ENCODE measurements around the gene ZNF846.
"Not testable (repeated sequence)": the region's sequence is repeated elsewhere in the genome, so short reads cannot be mapped to it uniquely, and the experiment has no call there.

ZNF846 gene

GRCh38 chr19:9782338-9782737 is 13.8 kb upstream of the ZNF846 start:
- DNase-seq: no peak

- no peak for DNase-seq
Measured at GRCh38 chr19:9757544-9758501, 10.7 kb downstream of the ZNF846 start.

GRCh38 chr19:9752701-9753443 is 15.7 kb downstream of the ZNF846 start:
- DNase-seq: no peak

GRCh38 chr19:9751446-9751845 is 17.1 kb downstream of the ZNF846 start:
- no peak for DNase-seq

- DNase-seq: no peak
Measured at GRCh38 chr19:9741476-9742171, 26.9 kb downstream of the ZNF846 start.

GRCh38 chr19:9735986-9736385 is 32.6 kb downstream of the ZNF846 start:
- no peak for DNase-seq

GRCh38 chr19:9730056-9730455 is 38.5 kb downstream of the ZNF846 start:
- not testable (repeated sequence) for DNase-seq

- no peak for DNase-seq
Measured at GRCh38 chr19:9729162-9729561, 39.4 kb downstream of the ZNF846 start.

- no peak for DNase-seq
Measured at GRCh38 chr19:9727644-9728043, 40.9 kb downstream of the ZNF846 start.

GRCh38 chr19:9725508-9726201 is 42.9 kb downstream of the ZNF846 start:
- DNase-seq: not testable (repeated sequence)

- no peak for DNase-seq
Measured at GRCh38 chr19:9724157-9724556, 44.4 kb downstream of the ZNF846 start.

GRCh38 chr19:9721861-9722260 is 46.7 kb downstream of the ZNF846 start:
- no peak for DNase-seq

GRCh38 chr19:9720541-9720940 is 48.0 kb downstream of the ZNF846 start:
- DNase-seq: no peak

GRCh38 chr19:9711815-9712214 is 56.7 kb downstream of the ZNF846 start:
- no peak for DNase-seq

- DNase-seq: no peak
Measured at GRCh38 chr19:9709305-9709704, 59.2 kb downstream of the ZNF846 start.

- no peak for DNase-seq
Measured at GRCh38 chr19:9705836-9706235, 62.7 kb downstream of the ZNF846 start.

- DNase-seq: no peak
Measured at GRCh38 chr19:9702186-9702585, 66.4 kb downstream of the ZNF846 start.

Measured in activated CD4-positive, alpha-beta T cell treated with anti-CD3 and anti-CD28 coated beads for 48 hours (primary cell).